Measurements from ENCODE around the gene SNRNP70.

DNA sequence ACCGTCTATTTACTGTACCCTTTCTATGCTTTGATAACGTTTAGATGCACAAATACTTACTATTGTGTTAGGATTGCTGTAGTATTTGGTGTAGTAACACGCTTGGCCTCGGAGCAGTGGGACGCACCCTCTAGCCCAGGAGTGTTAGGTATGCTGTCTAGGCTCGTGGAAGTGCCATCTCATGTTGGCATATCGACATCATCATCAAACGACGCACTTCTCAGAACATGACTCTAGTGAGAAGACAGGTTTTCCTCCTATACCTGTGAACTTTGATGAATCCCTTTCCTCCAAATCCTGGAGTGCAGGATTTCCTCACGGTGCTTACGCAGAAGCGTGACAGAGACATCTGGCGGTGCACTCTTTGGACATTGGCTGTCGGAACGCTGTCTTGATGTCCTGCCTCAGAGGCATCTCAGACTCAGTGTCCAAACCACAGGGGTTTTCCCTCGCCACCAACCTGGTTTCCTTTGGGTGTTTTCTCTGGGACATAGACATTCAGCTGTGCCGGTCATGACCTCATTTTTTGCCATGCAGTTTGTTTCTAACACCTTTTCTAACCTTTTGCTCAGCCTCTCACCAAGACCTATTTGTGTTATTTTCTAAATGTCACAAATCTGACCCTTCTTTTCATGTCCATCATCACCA lies 6.3 kb downstream of the SNRNP70 start:
- TF ChIP-seq CTCF (IDR thresholded peaks at IDR 0.05; ENCODE audit: extremely low read depth in 1 of 2, insufficient read depth in 1 of 2, low read depth in 1 of 2, low read length in 2 of 2) (no peak), MAX (IDR thresholded peaks at IDR 0.05; ENCODE audit: insufficient read depth, insufficient read length) (no peak), POLR2AphosphoS5 (IDR thresholded peaks at IDR 0.05; ENCODE audit: insufficient read depth, low read depth, low read length) (no peak), EZH2 (IDR thresholded peaks at IDR 0.05; ENCODE audit: borderline replicate concordance, low read depth, low read length, severe bottlenecking) (no peak), POLR2A (IDR thresholded peaks at IDR 0.05; ENCODE audit: low read depth, low read length) (no peak)
